ENCODE data around the gene SPRED2.
A peak's percentile ranks its signal among the peaks of the same experiment; 100 is the strongest.

SPRED2 gene

DNA sequence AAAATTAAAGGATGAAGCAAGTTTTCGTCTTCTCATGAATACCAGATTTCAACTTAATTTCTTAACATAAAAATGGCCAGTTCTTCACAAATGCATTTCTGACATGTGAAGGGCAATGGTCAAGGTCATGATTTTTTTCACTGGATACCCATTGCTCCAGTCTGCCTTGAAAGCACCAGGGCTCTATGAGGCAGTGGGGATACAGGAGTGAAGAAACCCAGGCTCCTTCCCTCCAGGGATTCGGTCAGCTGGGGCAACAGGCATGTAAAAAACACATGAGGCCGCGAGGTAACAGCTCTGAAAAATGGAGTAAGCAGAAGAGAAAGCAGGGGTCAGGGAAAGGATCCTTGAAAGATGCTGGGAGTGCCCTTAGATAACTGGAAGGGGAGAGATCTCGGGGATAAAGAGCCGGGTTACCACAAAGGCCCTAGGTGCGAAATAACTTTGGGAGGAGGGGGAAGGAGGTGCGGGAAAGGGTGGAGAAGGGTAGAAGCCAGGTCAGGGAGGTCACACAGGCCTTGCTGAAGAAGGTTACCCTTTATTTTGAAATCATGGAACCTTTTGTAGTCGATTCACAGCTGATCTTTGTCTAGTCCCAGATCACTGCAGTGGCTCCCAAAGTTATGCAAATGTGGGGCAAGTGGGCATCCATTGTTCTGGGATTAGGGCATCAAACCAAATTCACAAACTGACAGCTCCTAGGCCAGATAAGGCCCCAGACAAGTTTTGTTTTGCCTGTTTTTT is 5.2 kb upstream of the SPRED2 start:
- TF ChIP-seq POLR2A (IDR thresholded peaks at IDR 0.05; ENCODE audit: low read depth, low read length): no peak
- TF ChIP-seq POLR2AphosphoS5 (IDR thresholded peaks at IDR 0.05; ENCODE audit: low read depth, low read length): no peak
- TF ChIP-seq TAF1 (IDR thresholded peaks at IDR 0.05; ENCODE audit: borderline replicate concordance, low read depth, low read length): no peak
- no peak for DNase-seq (ENCODE audit: insufficient read length)
- no peak for FAIRE-seq

DNA sequence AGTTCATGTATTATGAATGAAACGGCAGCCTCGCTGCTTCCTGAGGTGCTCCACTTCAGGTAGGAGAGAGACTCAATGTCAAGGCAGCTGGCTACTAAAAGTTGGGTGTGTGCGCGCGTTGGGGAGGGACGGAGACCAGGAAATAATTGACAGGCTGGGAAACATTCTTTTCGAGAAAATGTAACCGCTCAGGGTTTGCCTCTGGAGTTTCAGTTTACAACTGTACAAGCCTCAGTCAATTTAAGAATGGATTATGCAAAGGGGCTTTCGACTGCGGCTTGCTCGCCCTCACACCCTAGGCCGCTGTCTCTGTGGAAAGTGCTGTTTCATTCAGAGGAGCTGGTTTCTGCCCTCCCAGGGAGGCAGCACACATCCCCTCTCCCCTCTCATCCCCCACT is 4.4 kb upstream of the SPRED2 start:
- FAIRE-seq: peak; percentile 86
- DNase-seq (ENCODE audit: insufficient read length): peak; percentile 62
- no peak for TF ChIP-seq POLR2AphosphoS5 (IDR thresholded peaks at IDR 0.05; ENCODE audit: low read depth, low read length)
- no peak for TF ChIP-seq TAF1 (IDR thresholded peaks at IDR 0.05; ENCODE audit: borderline replicate concordance, low read depth, low read length)
- no peak for TF ChIP-seq POLR2A (IDR thresholded peaks at IDR 0.05; ENCODE audit: low read depth, low read length)

DNA sequence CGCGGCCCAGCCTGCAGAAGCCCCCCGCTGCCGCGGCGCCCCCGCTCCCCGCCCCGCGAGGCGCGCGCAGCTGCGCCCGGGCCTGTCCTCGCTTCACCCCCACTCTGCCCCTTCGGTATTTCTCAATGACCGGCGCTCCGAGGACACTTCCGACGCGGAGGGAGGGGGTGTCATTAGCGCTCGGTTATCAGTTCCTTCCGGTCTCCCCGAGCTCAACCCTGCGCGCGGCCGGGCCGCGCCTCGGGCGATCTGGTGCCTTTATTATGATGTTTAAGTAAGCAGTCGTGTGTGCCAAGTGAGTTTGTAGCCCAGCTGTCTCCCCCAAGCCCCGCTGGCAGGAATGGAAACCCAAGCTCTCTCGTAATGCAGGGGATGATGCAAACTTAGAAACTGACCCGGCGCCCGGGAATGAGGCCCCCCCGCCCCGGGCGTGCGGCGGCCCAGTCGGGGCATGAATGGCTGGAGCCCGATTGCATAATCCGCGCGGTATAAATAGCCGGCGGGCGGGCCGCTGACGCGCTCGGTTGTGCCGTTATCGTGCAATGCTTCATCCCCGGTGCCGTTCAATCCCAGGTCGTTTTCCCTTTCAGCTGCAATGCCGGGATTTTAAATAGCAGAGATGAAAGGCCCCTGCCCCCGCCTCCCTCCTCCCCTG is 3.9 kb upstream of the SPRED2 start:
- no peak for FAIRE-seq

GRCh38 chr2:65435625-65436168 is 3.3 kb upstream of the SPRED2 start:
- FAIRE-seq (no peak), DNase-seq (ENCODE audit: insufficient read length) (peak; percentile 69)
- TF ChIP-seq POLR2A (IDR thresholded peaks at IDR 0.05; ENCODE audit: low read depth, low read length) (no peak; the same call in 1 of the 2 replicates), TAF1 (IDR thresholded peaks at IDR 0.05; ENCODE audit: borderline replicate concordance, low read depth, low read length) (peak; percentile 22; the same call in 1 of the 2 replicates)

More for the DNA sequence above, 3.9 kb upstream of the SPRED2 start:
- TF ChIP-seq POLR2A (IDR thresholded peaks at IDR 0.05; ENCODE audit: low read depth, low read length) (no peak), TAF1 (IDR thresholded peaks at IDR 0.05; ENCODE audit: borderline replicate concordance, low read depth, low read length) (0 out of 2 replicates have a peak, but pooled peaks have one; percentile 21)
- peak; percentile 36 for DNase-seq (ENCODE audit: insufficient read length)

- no peak for TF ChIP-seq POLR2AphosphoS5 (IDR thresholded peaks at IDR 0.05; ENCODE audit: low read depth, low read length)
- TF ChIP-seq POLR2A (IDR thresholded peaks at IDR 0.05; ENCODE audit: low read depth, low read length): no peak
- no peak for TF ChIP-seq TAF1 (IDR thresholded peaks at IDR 0.05; ENCODE audit: borderline replicate concordance, low read depth, low read length)
- DNase-seq (ENCODE audit: insufficient read length) (no peak), FAIRE-seq (no peak)
Measured at GRCh38 chr2:65434592-65435241, 2.3 kb upstream of the SPRED2 start.

DNA sequence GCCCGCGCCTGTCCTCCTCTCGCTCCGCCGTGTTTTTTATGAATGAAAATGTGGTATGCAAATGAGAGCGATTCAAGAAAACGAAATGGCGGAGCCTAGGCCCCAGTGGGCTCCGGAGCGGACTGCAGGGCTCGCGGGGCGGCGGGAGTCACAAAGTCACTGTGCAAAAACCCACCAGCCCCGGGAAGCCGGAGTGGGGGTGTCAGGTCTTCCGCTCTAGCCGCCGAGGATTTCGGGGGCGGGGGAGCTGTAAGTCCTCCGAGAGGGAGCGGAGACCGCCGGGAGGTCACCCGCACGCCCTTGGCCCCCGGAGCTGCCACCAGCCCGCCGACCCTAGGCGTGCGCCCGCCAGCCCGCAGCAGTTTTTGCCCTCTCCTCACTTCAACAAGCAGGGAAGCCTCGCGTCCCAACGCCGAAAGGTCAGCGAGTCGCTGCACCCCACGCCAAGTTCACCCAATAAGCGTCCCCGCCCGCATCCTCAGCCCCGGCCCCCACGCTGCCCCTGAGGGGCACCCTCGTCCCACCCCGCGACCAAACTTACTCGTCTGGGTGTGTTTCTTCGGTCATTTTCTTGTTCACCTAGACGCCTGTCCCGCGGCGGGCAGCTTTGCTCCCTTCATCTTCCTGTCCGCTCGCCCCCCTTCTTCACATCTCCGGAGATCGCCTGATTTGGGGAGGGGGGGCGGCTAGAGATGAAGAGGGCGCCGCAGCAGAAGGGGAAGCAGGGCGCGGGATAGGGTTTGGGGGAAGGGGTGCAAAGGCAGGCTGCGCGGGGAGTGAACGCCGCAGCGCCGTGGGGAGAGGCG is 775 bp downstream of the SPRED2 start:
- DNase-seq (ENCODE audit: insufficient read length) (no peak), FAIRE-seq (peak; percentile 81)
- TF ChIP-seq TAF1 (IDR thresholded peaks at IDR 0.05; ENCODE audit: borderline replicate concordance, low read depth, low read length) (no peak), POLR2A (IDR thresholded peaks at IDR 0.05; ENCODE audit: low read depth, low read length) (peak; percentile 33; the same call in 1 of the 2 replicates)

DNA sequence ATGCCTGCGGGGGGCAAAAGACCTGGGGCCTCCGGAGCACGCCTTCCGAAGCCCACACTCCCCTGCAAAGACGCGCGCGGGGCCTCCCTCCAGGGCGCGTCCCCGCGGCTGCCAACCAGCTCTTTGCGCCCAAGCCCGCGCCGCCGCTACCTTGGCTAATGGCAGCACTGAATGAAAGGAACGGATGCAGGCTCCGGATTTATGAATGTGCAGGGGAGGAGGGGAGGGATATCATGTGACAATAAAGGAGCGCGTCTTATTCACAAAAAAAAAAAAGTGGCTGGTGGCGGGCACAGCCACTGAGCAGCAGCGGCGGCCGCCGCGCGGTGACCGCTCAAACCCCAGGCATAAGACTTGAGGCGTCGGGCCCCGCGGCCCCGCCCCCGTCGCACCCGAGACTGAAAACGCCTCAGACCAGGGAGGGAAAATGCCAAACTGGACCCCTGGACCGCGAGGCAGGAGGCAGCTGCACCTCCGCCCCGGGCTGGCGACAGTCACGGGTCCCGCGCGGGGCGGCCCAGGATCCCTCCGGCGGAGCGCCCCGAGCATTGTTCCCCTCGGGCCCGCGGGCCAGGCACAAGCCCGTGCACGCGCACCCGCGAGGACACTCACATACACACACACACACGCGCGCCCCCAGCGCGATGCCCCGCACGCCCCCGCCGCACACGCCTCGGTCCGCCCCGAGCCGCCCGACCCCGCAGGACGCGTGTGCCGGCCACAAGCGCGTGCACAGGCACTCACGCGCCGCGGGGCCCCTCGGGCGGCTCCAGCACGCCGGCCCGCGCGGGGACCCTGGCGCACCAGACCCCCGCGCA is 1.6 kb downstream of the SPRED2 start:
- FAIRE-seq: peak; percentile 17
- no peak for DNase-seq (ENCODE audit: insufficient read length)
- TF ChIP-seq TAF1 (IDR thresholded peaks at IDR 0.05; ENCODE audit: borderline replicate concordance, low read depth, low read length): peak; percentile 33; the same call in 1 of the 2 replicates
- TF ChIP-seq POLR2A (IDR thresholded peaks at IDR 0.05; ENCODE audit: low read depth, low read length): peak; percentile 50; the same call in 1 of the 2 replicates
- TF ChIP-seq POLR2AphosphoS5 (IDR thresholded peaks at IDR 0.05; ENCODE audit: low read depth, low read length): no peak

DNA sequence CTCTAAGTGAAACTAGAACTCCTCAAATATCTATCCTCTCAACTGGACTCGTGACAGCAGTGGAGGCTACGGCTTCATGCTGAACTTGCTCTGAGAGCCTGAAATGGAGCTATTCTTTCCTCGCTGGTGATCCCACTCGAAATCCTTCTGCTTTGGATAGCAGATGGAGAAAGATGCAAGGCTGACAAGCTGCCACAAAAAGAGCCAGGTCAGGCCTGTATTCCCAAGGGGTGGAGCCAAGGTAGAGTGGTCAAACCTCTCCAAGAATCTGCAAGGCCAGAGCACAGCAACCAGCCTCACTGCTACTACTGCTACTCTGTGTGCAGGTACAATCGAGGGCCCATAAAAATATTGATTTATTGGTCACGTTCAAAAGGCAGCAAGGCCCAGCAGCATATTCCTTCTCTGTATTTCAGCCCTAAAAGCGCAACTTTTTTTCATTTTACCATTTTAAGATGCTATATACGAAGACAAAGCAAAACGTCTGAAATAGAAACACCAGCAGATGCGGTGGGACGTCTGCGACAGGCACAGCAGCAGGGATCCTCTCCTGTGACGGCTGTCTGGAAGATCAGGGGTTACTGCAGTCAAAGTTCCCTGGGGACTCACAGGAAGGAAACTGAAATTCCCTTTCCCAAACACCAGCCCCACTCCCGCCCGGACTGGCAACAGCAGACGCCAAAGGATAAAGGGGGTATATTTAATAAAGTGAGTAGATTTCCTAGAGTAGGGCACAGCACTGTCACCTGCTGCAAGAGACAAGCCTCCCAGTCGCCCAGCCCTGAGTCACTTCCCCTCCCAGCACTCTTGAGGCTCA is 2.4 kb downstream of the SPRED2 start:
- no peak for FAIRE-seq
- TF ChIP-seq POLR2A (IDR thresholded peaks at IDR 0.05; ENCODE audit: low read depth, low read length) (no peak), TAF1 (IDR thresholded peaks at IDR 0.05; ENCODE audit: borderline replicate concordance, low read depth, low read length) (no peak), POLR2AphosphoS5 (IDR thresholded peaks at IDR 0.05; ENCODE audit: low read depth, low read length) (no peak)
- no peak for DNase-seq (ENCODE audit: insufficient read length)

- no peak for FAIRE-seq
- TF ChIP-seq TAF1 (IDR thresholded peaks at IDR 0.05; ENCODE audit: borderline replicate concordance, low read depth, low read length): no peak
- no peak for TF ChIP-seq POLR2A (IDR thresholded peaks at IDR 0.05; ENCODE audit: low read depth, low read length)
- no peak for TF ChIP-seq POLR2AphosphoS5 (IDR thresholded peaks at IDR 0.05; ENCODE audit: low read depth, low read length)
- DNase-seq (ENCODE audit: insufficient read length): no peak
Measured at GRCh38 chr2:65427532-65427931, 4.9 kb downstream of the SPRED2 start.
